AG04449 (cell line): Measurements from ENCODE around the gene IRGC.
"Not testable (repeated sequence)": the region's sequence is repeated elsewhere in the genome, so short reads cannot be mapped to it uniquely, and the experiment has no call there.

Source experiments
- CTCF ChIA-PET: fragments of 350-600 bp; formaldehyde crosslinking; extraction: SDS; loops from one replicate; lab custom pipeline; 2021; ENCODE audit warnings: antibody characterized with exemption; lab: Yijun Ruan, JAX
- POLR2A ChIA-PET: fragments of 400-600, 350-600 bp; formaldehyde crosslinking; extraction: SDS; loops from one replicate; lab custom pipeline; 2020; ENCODE audit warnings: antibody characterized with exemption, inconsistent platforms; lab: Yijun Ruan, JAX
- DNase-seq: peaks from one replicate; pipeline ENCODE4 v3.0.0-alpha.2; 2010; ENCODE audit warnings: low read depth, low spot score
- H3K4me3 ChIP-seq: 2 replicates; pipeline ENCODE4 v1.5.1; 2011; ENCODE audit warnings: low read depth, mild to moderate bottlenecking, control low read depth, low read length
- CTCF ChIP-seq: IDR thresholded peaks from one replicate; pipeline ENCODE4 v1.5.1; 2011; ENCODE audit warnings: mild to moderate bottlenecking, moderate library complexity, low read length, control low read depth, inconsistent platforms; ENCODE audit not compliant: insufficient read depth; ENCODE audit errors: missing control alignments

The IRGC gene

GRCh38 chr19:43681821-43682220 is 34.1 kb upstream of the IRGC start:
- no peak overlapping the region for H3K4me3 ChIP-seq
- POLR2A ChIA-PET = interaction anchor here (0.6 kb wide), 1 partner anchor 187 kb away, joined by 3 read pairs; no protein-coding TSS in a partner anchor
- DNase-seq = no peak
- CTCF ChIA-PET = interaction anchor here (1.4 kb wide), 1 partner anchor 10 kb away, joined by 3 read pairs; no protein-coding TSS in a partner anchor
- no peak for TF ChIP-seq CTCF

GRCh38 chr19:43682269-43682668 is 33.6 kb upstream of the IRGC start:
- POLR2A ChIA-PET = interaction anchor here (0.6 kb wide), 1 partner anchor 188 kb away, joined by 3 read pairs; no protein-coding TSS in a partner anchor
- not testable (repeated sequence) for DNase-seq, H3K4me3 ChIP-seq
- CTCF ChIA-PET = interaction anchor here (1.4 kb wide), 1 partner anchor 9 kb away, joined by 3 read pairs; no protein-coding TSS in a partner anchor

GRCh38 chr19:43682824-43683661 is 32.8 kb upstream of the IRGC start:
- TF ChIP-seq CTCF = no peak
- H3K4me3 ChIP-seq = no peak overlapping the region
- ChIA-PET CTCF (no interaction called here), POLR2A (no interaction called here)
- no peak for DNase-seq

- no peak for TF ChIP-seq CTCF
- DNase-seq = no peak
- CTCF ChIA-PET = no interaction called here
- POLR2A ChIA-PET = no interaction called here
- H3K4me3 ChIP-seq = no peak overlapping the region
These were observed 32.0 kb upstream of the IRGC start for GRCh38 chr19:43683905-43684304.

- ChIA-PET CTCF (no interaction called here), POLR2A (no interaction called here)
- no peak for DNase-seq
- H3K4me3 ChIP-seq = no peak overlapping the region
- TF ChIP-seq CTCF = no peak
These were observed 31.6 kb upstream of the IRGC start for GRCh38 chr19:43684326-43684725.

GRCh38 chr19:43687660-43687997 is 28.2 kb upstream of the IRGC start:
- no peak for DNase-seq
- no peak overlapping the region for H3K4me3 ChIP-seq
- no peak for TF ChIP-seq CTCF
- CTCF ChIA-PET = interaction anchor here (1.1 to 2.3 kb wide), 2 partner anchors 9 to 97 kb away, joined by 3 to 7 read pairs; no protein-coding TSS in a partner anchor
- POLR2A ChIA-PET = interaction anchor here (0.6 to 1.6 kb wide), 3 partner anchors 19 to 67 kb away, joined by 3 to 6 read pairs (median 4); partner anchors contain the start of gene SMG9
